ENCODE results near the gene NDUFAF8.

Gene NDUFAF8

DNA sequence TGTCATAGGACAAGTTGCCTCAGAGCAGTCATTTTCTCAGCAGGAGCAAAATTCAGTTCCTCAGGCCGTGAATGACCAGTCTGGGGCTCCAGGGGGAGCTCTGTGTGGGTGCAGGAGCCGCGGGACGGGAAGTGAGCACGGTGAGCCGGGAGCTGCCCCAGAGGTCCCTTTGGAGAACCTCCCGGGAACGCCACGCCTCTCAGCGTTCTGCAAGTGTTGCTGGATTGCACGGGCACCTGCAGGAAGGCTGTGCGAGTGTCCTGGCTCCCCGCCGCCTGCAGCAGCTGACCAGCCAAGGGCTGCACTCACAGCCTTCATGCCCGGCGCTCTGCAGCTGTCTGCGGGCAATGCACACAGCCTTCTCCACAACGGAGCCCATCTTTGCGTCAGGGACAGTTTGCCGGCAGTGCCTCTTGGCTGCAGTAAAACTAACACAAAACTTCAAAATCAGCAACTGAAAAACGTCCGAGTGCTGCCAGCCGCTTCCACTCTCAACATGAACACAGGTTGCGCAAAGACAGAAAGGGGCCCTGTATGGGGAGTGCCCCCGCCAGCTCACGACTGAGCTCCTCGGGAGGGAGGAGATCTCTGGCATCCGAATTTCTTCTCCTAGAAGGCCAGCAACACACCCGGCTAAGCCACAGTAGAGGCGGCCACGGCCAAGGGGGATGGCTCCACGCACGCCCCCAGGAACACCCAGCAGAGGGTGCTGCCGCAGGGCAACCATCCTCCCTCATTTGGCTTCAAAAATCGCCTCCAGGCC lies 16.0 kb downstream of the NDUFAF8 start:
- DNase-seq: peak; percentile 85

DNA sequence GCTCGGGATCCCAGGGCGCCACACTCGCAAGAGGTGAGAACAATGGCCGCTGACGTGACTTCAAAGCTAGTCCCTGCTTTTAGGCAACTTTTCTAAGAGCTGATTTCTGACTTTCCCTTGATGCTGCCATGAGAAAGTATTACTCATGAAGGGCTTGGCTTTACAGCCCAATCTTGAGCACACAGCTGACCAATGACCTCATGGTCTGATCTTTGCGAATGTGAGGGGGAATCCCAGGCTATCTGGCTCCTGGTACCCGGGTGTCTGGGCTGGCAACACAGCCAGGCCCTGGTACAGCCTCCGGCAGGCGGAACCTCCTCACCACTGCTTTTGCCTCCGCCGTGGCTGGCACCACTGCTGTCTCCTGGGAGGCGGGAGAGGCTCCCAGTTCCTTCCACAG lies 17.5 kb downstream of the NDUFAF8 start:
- no peak for DNase-seq

DNA sequence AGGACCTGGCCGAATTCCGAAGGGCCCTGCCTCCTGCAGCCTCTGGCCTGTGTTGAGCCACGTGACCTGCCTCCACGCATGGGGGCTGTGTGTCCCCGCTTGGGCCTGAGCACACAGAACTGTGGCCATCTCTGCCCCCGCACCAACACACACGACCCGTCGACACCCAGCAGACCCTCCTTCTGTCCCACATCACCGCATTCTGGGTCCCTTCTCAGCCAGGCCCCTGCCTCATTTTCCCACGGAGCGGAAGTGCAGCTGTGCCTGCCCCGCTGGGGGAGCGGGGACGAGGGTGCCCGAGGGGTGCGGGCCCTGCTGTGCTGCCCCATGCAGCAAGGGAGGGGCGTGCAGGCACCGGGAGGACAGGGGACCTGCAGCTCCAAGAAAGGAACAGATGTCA lies 18.4 kb downstream of the NDUFAF8 start:
- no peak for DNase-seq

DNA sequence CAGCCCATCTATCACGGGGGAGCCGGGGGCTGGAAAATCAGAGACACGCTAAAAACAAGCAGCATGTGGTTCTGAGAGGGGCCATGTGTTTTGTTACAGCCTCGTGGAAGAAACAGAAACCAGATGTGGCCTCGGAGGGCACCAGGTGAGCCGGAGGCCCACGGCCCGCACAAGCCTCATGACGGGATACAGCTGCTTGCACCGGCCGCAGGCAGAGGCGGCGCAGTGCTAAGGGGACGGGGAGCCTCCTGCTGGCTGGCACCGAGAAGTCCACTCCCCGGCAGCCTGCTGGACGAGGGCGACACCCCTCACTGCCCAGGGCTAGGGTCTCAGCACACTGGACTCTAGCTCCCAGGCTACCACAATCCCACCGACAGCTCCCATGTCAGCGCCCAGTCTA lies 19.2 kb downstream of the NDUFAF8 start:
- no peak for DNase-seq

DNA sequence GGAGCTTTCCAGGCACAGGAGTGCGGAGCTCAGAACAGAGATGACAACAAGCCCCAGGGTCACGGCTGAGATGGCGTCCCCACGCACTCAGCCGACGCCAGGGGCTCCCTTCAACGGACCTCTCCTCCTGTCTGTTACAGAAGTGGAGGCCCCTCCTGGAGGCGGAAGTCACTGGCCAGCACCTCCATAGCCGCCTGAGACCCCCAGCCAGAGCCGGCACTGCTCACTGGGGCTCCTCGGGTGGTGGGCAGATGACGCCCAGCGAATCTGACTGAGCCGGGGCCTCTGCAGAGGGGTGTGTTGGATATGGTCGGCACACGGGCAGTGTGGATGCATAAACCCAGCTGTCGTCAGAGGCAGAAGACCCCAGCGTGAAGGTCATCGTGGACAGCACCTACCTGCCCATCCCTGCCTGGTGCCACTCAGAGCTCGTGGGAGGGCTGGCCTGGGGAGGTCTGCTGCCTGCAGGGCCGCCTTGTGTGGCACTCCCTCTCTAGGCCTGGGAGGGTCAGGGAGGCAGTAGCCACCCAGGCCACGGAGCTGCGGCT lies 20.0 kb downstream of the NDUFAF8 start:
- no peak for DNase-seq

DNA sequence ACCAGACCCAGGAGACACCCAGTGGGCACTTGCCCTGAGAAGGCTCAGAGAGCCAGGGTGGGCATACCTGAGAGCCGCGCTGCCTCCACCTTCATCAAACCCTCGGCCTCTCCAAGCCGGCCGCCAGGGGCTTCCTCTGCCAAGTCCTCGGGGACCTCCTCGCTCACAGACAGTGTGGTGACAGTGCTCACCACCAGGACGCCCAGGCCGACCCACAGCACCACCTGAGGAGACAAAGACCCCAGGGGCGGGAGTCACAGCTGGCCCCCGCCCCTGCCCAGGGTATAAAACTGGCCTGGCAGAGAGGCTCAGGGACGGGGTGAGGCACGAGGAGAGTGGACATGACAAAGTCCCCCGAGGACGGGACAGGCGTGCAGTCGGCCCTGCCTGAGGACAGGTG lies 21.1 kb downstream of the NDUFAF8 start:
- DNase-seq: no peak

DNA sequence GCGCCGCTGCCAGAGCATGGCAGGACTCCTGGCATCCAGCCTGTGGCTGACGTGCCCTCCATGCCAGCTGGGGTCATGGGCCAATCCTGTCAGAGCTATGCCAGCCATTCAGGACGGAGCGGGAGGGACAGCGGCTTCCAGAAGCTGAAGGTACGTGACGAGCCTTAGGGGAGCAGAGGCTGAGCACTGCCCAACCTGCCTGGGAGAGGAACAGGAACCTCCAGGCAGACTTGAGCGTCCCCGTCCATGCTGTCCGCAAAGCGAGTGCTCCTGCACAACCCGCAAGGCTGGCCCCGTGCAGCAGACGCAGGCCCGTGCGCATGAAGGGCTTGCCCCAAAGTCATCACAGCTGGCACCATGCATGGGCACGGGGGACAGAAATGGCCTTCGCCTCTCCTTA lies 21.5 kb downstream of the NDUFAF8 start:
- no peak for DNase-seq

DNA sequence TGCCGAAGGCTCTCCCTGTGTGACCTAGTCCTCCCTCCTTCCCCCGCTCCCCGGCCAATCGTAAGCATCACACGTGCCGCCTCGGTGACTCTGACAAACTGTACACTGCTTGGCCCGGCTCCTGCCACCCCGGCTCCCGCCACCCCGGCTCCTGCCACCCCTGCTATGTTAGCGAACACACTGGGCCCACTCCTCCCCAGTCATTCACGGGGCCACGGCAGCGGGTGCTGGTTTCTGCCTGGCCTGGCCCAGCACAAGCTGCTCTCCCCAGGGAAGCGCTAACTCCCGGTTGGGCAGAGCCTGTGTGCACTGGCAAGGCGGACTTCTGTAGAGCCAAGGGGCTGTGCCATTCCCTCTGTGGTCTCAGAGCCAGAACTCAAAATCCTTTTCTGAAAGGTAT lies 22.0 kb downstream of the NDUFAF8 start:
- DNase-seq: no peak

DNA sequence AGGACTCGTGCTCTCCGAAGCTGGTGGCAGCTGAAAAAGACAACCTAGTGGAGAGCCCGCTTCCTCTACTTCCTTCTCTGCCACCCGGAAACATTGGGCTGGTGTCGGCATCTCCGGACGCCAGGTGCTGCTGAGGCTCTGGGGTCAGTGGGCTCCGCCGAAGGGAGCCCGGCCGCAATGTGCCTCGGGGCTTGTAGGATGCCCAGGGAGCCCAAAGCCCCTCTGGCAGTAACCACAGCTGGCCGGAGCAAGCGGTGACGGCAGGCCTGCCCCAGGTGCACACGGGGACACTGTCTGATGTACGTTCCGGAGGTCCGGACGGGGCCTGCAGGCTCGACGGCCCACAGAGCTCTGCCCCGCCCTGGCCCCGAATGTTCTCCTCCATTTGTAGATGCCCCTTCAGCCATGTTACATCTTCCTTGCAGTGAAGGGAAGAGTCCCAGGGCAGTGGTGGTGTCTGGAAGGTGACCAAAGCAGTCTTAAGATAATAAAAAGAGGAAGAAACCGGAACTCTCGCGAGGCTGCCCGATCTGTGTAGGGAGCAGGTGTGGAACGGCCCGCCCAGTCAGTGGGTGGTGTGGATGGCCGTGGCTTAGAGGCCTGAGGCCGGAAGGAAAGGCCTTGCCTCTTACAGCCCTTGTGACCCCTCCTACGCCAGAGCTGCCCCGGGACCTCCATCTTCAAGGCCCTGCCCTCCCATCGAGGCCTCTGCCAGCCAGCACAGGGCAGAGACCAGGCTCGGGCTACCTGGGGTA lies 22.6 kb downstream of the NDUFAF8 start:
- DNase-seq: no peak

DNA sequence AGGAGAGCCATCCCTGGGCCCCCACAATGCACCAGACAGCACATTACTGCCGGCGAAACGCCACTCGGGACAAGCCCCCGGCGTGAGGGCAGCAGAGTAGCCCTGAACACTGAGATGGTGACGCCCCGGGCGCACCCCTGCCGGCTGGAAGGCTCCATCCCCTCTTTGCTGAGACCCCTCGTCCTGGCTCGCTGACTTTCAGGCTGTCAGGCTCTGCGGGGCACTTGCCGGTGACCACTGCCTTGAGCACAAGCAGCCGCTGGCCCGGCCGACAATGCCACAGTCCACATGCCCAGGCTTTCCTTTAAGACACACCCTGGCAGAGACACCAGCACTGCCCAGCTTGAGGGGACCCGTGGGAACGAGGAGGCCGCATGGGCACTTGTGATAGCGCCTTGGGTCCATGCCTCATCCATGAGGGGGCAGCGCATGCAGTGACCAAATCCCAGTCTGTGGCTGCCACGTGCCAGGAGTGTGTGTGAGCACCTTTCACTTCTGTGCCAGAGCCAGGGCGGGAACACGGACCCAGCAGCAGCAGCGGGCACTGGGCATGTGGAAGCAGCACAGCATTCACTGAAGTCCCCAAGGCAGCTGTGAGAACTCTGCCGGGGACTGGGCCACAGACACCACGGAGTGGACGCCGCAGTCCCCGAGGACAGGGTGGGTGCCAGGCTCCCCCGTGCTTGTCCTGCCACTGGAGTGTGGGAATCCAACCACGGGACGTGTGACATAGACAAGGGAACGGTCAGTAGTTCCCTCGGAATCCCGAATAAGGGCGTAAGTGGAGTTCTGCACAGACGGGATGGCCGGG lies 24.5 kb downstream of the NDUFAF8 start:
- DNase-seq: no peak

DNA sequence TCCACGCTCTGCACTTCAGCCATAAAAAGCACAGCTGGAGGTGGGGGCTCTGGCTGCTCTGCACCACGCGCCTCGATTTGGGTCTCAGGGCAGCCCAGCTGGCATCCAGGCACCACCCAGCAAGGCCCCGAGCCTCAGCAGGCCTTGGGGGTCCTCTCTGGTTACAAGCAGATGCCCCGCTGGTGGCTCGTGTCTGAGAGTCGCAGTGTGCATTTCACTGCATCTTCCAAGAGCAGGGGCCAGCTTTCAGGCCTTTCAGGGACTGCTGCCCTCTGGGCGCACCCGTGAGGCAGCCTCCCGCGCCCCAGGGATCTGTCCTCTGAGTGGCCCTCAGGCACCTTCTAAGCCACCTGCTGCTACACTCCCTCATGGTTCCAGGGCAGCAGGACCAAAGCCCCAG lies 25.5 kb downstream of the NDUFAF8 start:
- no peak for DNase-seq

DNA sequence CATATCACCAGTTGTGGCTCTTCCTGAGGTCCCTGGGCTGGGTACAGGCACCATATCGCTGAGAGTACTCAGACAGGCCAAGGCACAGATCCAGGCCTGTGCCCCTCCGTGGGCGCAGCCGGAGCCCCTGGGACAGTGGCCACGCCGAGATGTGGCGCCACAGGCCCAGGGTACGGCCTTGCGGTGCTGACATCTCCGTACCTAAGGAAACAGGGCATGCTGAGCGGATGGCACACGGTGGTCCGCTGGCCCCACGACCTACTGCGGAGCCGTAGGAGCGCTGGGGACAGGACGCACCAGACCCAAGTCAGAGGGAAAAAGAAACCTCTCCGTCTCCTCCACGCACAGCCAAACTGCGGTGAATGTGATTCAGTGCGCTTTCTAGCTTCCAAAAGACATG lies 26.5 kb downstream of the NDUFAF8 start:
- no peak for DNase-seq

DNA sequence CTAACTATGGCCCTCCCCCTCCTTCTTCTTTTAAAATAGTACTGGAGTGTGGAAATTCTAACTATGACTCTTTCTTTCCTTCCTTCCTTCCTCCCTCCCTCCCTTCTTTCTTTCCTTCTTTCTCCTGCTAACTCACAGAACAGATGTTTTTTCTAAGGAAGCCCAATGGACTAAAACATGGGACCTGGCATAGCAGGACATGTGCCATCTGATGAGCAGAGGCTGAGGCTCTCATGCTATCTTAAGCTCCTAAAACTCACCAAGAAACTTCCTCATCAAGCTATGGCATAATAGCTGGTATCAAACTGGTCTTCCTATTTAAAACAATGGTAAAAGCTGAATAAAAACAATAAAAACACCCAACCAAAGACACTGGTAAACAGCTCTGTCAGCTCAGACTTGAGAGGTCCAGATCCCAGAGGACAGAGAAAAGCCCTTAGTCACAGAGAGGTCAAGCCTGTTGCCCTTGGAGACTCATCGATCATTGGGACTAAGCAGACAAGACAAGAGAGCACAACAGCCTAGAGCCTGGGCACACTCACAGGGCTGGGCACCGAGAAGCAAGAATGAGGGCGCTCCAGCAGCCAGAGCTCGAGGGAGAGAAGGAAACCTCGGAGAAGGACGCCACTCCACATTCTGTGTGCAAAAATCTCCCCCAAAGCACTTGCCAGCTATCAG lies 28.4 kb downstream of the NDUFAF8 start:
- DNase-seq: no peak

DNA sequence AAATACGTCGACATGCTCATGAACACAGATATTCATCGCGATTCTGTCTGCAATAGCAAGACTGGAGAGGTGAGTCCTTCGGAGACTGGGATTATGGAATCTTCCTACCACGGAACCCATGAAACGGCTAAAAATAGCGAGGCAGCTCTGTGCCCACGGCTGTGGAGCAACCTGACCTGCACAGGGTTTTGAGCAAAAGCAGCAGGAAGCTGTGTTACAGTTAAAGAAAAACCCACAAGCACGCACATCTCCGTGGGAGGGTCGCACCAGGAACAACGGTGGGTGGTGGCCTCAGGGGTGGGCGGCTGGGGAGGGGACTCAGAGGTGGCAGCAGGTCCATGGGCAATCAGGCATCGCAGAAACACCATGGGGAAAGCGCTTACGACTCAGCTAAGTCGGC lies 31.2 kb downstream of the NDUFAF8 start:
- no peak for DNase-seq

DNA sequence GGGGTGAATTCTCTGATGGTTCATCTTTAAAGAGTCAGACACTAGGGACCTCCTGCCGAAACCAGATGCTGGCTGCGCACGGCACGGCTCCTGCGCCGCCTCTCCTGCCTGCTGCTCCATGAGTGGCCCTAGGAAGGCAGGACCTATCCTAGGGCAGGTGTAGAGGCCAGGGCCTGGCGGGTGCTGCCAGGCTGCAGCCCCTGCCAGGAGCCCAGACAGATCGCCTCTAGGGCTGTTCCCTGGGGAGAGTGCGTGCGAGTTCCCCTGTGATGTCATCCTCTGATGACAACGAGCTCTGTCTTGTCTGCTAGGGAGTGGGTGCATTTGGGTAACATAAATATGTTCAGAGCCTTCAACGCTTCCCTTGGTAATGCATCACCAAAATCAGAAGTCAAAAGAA lies 32.1 kb downstream of the NDUFAF8 start:
- DNase-seq: no peak

DNA sequence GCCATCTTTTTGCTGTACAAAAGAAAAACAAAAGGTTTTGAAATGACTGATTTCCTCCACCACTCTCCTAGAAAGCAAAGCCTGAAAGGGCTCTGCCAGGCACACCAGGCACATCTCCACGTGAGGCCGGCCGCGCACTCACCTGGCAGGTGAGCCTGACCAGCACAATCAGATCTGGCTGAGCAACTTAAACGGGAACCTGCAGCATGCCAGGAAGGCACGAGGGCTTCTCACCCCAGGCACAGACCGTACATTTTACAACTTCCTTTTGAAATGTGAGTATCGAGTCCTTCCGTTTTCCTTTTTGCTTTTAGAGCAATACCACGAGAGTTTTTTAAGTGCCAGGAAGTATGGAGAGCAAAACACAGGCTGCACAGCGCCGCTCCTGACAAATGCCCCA lies 33.5 kb downstream of the NDUFAF8 start:
- no peak for DNase-seq

DNA sequence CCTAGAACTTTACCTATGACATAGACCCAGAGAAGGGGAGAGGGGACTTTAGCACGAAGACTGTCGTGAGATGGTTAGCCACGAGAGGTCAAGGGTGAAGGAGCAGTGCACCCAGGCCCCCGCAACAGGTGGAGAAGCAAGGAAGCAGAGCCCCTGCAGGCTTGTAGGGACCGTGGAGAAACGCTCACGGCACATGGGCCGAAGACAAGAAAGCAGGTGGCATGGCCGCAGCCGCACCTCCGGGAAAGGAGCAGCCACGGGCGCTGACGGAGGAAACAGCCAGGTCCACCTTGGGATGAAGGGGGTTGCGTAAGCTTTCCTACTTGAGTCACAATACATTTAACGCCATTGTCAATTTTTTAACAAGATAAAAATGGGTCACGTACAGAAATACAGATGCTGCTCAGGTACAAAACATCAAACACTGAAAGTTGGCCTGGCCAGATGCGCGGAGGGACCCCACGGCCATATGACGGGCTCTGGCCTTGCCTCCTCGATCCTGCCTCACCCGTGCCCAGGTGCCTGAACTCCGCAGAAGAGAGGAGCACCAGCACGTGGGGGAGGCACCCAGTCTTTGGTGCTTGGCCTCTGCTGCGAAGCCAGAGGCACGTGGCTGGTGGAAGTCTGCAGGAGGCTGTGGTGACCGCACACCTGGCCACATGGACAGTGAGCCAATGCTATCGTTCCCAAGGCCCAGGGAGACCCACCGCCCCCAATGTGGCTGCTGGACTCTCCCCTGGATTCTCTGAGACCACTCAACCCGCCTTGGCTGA lies 34.8 kb downstream of the NDUFAF8 start:
- no peak for DNase-seq

DNA sequence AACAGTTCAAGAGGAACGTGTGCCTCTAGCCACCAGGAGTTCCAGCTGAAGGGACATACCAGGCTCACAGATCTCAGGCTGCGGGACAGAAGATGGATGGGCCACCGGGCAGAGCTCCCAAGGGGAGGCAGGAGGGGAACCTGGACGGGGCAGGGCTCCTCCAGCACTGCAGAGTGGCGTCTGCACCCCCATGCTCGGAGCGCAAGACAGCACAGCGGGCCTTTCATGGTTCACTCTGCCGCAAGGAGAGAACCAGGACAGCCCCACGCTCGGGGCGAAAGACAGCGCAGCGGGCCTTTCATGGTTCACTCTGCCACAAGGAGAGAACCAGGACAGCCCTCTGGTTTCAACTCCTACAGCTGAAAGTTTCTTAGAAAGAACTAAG lies 35.3 kb downstream of the NDUFAF8 start:
- DNase-seq: no peak

DNA sequence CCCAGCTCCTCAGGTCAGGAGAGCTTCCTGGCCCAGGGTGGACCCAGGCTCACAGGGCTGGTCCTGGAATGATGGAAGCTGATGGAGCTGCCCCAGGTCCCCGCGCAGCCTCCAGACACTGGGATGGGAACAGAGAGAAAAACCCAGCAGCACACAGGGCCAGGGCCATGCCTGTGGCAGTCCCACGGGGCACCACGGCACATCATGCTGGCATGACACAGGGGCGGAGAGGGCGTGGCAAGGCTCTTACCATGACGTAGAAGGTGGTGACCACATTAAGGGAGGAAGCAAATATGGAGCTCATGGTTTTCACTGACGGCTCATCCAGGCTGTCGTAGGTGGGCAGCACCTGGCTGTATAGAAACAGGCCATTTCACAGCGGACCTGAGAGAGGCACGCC lies 37.7 kb downstream of the NDUFAF8 start:
- no peak for DNase-seq

DNA sequence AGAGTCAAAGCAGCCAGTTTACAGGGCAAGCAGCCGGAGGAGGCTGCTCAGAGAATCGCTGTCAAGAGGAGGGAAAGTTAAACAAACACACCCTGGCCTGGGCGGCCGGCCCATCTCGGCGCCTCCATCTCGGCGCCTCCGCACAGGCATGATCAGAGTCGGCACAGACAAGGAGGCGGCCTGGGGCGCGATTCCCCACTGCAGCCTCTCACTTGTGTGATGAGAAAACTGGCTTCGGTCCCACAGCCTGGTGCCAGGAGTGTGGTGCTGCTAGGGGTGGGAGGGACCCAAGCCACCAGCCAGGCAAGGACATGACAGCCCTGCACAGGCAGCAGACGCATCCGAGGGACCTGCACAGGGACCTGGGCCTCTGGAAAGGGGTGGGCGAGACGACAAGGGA lies 38.3 kb downstream of the NDUFAF8 start:
- no peak for DNase-seq

DNA sequence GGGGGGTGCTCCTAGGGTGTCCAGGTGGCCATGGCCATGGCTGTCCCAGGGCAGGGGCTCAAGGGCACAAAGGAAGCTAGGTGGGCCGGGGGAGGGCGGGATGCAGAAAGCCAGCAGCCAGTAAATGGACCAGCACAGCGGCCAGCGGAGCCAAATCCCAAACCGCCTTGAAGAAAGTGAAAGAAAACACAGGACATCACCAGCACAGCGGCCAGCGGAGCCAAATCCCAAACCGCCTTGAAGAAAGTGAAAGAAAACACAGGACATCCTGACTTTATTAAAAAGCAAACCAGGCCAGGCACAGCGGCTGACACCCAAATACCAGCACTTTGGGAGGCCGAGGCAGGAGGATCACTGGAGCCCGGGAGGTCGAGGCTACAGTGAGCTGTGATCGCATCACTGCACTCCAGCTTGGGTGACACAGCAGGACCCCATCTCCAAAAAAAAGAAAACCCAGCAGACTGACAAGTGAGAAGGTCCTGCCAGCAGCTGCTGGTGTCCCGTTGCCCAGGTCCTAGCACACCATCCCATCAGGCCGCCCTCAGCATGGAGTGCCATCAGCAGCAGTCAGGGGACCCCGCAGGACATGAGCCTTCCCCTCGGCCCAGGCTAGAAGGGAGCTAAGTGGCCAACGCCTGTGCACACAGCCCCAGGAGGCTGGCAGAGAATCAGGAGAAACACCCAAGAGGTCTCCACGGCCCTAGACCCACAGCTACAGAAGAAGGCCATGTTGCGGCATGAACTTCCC lies 39.0 kb downstream of the NDUFAF8 start:
- no peak for DNase-seq
